ENCODE results near the gene SLC27A1.

GRCh38 chr19:17532557-17532956 is 62.2 kb downstream of the SLC27A1 start:
- TF ChIP-seq POLR2A (IDR thresholded peaks at IDR 0.05) = no peak
- TF ChIP-seq, protein P1, sequence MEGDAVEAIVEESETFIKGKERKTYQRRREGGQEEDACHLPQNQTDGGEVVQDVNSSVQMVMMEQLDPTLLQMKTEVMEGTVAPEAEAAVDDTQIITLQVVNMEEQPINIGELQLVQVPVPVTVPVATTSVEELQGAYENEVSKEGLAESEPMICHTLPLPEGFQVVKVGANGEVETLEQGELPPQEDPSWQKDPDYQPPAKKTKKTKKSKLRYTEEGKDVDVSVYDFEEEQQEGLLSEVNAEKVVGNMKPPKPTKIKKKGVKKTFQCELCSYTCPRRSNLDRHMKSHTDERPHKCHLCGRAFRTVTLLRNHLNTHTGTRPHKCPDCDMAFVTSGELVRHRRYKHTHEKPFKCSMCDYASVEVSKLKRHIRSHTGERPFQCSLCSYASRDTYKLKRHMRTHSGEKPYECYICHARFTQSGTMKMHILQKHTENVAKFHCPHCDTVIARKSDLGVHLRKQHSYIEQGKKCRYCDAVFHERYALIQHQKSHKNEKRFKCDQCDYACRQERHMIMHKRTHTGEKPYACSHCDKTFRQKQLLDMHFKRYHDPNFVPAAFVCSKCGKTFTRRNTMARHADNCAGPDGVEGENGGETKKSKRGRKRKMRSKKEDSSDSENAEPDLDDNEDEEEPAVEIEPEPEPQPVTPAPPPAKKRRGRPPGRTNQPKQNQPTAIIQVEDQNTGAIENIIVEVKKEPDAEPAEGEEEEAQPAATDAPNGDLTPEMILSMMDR (IDR thresholded peaks at IDR 0.05) = no peak
- no peak for TF ChIP-seq POLR2AphosphoS5 (IDR thresholded peaks at IDR 0.05)

All from suprapubic skin (tissue), 4 donors.